ENCODE data around the gene ART5.

The ART5 gene

DNA sequence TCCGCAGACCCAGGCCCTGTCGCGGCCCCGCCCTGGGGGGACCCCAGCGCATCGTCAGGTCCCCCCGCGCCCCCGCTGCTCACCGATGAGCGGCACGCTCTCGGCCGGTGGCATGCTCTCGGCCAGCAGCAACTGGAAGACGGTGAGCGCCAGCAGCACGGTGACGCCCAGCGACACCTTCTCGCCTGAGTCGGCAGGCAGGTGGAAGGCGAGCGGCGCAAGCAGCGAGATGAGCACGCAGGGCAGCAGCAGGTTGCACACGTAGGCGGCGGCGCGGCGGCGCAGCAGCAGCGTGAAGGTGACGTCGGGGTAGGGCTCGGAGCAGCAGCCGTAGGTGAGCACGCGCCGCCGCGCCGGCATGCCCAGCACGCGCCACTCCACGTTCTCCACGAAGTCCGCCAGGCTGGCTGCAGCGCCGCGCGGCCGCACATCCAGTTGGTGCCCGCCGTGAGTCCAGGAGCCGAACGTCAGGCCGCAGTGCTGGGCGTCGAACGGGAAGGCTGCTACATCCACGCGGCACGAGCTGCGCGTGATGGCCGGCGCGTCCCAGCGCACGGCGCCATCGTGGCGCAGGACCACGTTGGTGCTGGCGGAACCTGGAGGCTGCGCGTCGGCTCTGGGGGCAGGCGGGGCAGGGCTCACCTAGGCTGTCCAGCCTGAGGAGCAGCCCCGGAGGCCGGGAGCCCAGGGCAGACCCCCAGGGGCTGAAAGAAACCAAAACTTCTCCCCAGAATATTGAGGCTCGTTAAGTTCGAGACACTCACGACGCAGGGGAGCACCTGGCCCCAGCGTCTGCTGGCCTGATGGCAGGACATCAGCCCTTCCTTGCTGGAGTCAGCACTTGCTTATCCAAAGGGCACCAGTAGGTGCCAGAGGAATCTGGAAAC lies 25.6 kb upstream of the ART5 start:
- H3K4me3 ChIP-seq (replicated peaks in 1 of 2; ENCODE audit: low read depth in 2 of 2, low read length in 2 of 2) = no peak overlapping the region
- no peak for TF ChIP-seq CTCF (IDR thresholded peaks at IDR 0.05; ENCODE audit: low read depth, low read length)
- DNase-seq (ENCODE audit: low read depth in 2 of 2) = no peak

GRCh38 chr11:3666023-3666530 lies 24.3 kb upstream of the ART5 start:
- no peak for DNase-seq (ENCODE audit: low read depth in 2 of 2)
- TF ChIP-seq CTCF (IDR thresholded peaks at IDR 0.05; ENCODE audit: low read depth, low read length) = no peak
- no peak overlapping the region for H3K4me3 ChIP-seq (replicated peaks in 1 of 2; ENCODE audit: low read depth in 2 of 2, low read length in 2 of 2)

- DNase-seq (ENCODE audit: low read depth in 2 of 2) = no peak
- H3K4me3 ChIP-seq (replicated peaks in 1 of 2; ENCODE audit: low read depth in 2 of 2, low read length in 2 of 2) = no peak overlapping the region
- TF ChIP-seq CTCF (IDR thresholded peaks at IDR 0.05; ENCODE audit: low read depth, low read length) = no peak
Measured at GRCh38 chr11:3665336-3666022, 23.7 kb upstream of the ART5 start.

- no peak for TF ChIP-seq CTCF (IDR thresholded peaks at IDR 0.05; ENCODE audit: low read depth, low read length)
- no peak for DNase-seq (ENCODE audit: low read depth in 2 of 2)
- no peak overlapping the region for H3K4me3 ChIP-seq (replicated peaks in 1 of 2; ENCODE audit: low read depth in 2 of 2, low read length in 2 of 2)
Measured at GRCh38 chr11:3664032-3664630, 22.3 kb upstream of the ART5 start.

DNA sequence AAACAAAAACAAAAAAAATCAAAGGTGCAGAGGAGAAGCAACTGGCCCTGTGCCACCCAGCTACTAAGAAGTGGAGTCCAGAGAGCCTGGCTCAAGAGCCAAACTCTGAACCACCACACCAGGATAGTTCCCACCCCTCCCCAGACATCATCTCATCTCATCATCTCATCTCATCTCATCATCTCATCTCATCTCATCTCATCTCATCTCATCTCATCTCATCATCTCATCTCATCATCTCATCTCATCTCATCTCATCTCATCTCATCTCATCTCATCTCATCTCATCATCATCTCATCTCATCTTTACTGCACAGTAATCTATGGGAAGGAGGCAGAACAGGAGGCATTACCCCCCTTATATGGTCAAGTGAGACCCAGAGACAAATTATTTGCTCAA lies 21.1 kb upstream of the ART5 start:
- TF ChIP-seq CTCF (IDR thresholded peaks at IDR 0.05; ENCODE audit: low read depth, low read length) = no peak
- H3K4me3 ChIP-seq (replicated peaks in 1 of 2; ENCODE audit: low read depth in 2 of 2, low read length in 2 of 2) = no peak overlapping the region
- DNase-seq (ENCODE audit: low read depth in 2 of 2) = no peak

DNA sequence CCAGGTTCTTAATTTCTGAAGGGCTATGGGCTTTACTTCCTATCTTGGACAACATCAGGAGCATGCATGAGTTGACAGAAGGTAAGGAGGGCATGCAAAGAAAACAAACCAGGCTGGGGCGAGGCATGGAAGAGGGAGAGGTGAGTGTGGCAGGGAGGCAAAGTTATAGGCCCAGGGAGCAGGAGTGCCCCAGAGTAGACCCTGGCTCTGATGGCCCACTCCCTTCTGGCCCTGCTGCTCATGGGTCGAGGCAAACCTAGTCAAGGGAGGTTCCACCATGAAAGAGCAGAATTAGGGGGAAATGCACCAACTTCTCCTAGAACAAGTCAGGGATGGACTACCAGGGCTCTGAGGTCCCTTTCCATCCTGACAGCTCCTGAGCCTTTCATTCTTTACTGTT lies 19.2 kb upstream of the ART5 start:
- no peak for TF ChIP-seq CTCF (IDR thresholded peaks at IDR 0.05; ENCODE audit: low read depth, low read length)
- DNase-seq (ENCODE audit: low read depth in 2 of 2) = no peak
- no peak overlapping the region for H3K4me3 ChIP-seq (replicated peaks in 1 of 2; ENCODE audit: low read depth in 2 of 2, low read length in 2 of 2)

All from cardiac fibroblast (primary cell).